Endothelial cell of umbilical vein (primary cell): ENCODE measurements around the gene PRKAG2. TPM values are rescaled to one million over a fixed set of nuclear protein-coding genes. Genes with fewer than 3 reads are reported as not detected.

Source experiments
- BruUV-seq: library from RNA; stranded (reverse); fragments of 400-500 nt; replicated peaks from 2 replicates; lab custom pipeline; 2021; lab: Mats Ljungman, UMichigan
- CTCF ChIA-PET: fragments of 300-600, 350-600 bp; sonication (Branson Sonifier 250); formaldehyde crosslinking; loops from one replicate; lab custom pipeline; 2021; ENCODE audit warnings: antibody characterized with exemption, inconsistent platforms; lab: Charles Lee
- POLR2A ChIA-PET: fragments of 300-600, 350-600 bp; sonication (Branson Sonifier 250); formaldehyde crosslinking; loops from one replicate; lab custom pipeline; 2021; ENCODE audit warnings: antibody characterized with exemption, inconsistent platforms; lab: Charles Lee
- DNase-seq: peaks from one replicate; pipeline ENCODE4 v3.0.0-alpha.2; 2011; ENCODE audit warnings: low read depth, low spot score
- FAIRE-seq: peaks from 2 replicates; lab custom pipeline; 2011; peaks lifted over from hg19 to GRCh38; lab: Jason Lieb, UNC
- H2AFZ ChIP-seq: 2 replicates; pipeline ENCODE4 v1.6.0; 2012; ENCODE audit warnings: low read depth, low read length, control low read depth, inconsistent platforms
- H3K27ac ChIP-seq: 2 replicates; pipeline ENCODE4 v1.5.1; 2011; ENCODE audit warnings: low read depth, mild to moderate bottlenecking, control low read depth, low read length, moderate library complexity; ENCODE audit not compliant: insufficient read depth
- H3K27me3 ChIP-seq, 2 experiments: 2 replicates each; pipeline versions ENCODE4 v1.6.0 to v1.6.1; 2011; ENCODE audit warnings: low read length in 2 of 2, mixed read lengths in 1 of 2; ENCODE audit not compliant: control insufficient read depth in 2 of 2, insufficient read depth in 2 of 2
- H3K36me3 ChIP-seq, 2 experiments: 2 replicates in 1 of 2; 3 replicates in 1 of 2; pipeline ENCODE4 v1.5.1; 2011; ENCODE audit warnings: low read length in 2 of 2, mild to moderate bottlenecking in 1 of 2, moderate library complexity in 1 of 2; ENCODE audit not compliant: control insufficient read depth in 2 of 2, insufficient read depth in 2 of 2; ENCODE audit errors: extremely low read depth in 1 of 2
- H3K4me1 ChIP-seq: 3 replicates; pipeline ENCODE4 v1.5.1; 2011; ENCODE audit warnings: mild to moderate bottlenecking, low read length; ENCODE audit not compliant: control insufficient read depth, insufficient read depth; ENCODE audit errors: extremely low read depth
- H3K4me2 ChIP-seq: 2 replicates; pipeline ENCODE4 v1.6.1; 2011; ENCODE audit warnings: low read length, control low read depth, mixed read lengths; ENCODE audit not compliant: insufficient read depth
- H3K4me3 ChIP-seq, 3 experiments: fragments of 200-600 bp in 1 of 3; sonication (generic), shearing (Covaris generic) in 1 of 3; replicated peaks in 1 of 3; 2 replicates each; pipeline ENCODE4 v1.5.1; 2011 to 2016; ENCODE audit warnings: control low read depth in 3 of 3, low read length in 3 of 3, mild to moderate bottlenecking in 2 of 3, inconsistent platforms in 1 of 3, low read depth in 1 of 3, moderate library complexity in 1 of 3; ENCODE audit not compliant: insufficient read depth in 1 of 3
- H3K79me2 ChIP-seq: 2 replicates; pipeline ENCODE4 v1.6.0; 2012; ENCODE audit warnings: low read length, inconsistent platforms; ENCODE audit not compliant: control insufficient read depth, insufficient read depth
- H3K9ac ChIP-seq: replicated peaks from 2 replicates; pipeline ENCODE3; 2011; ENCODE audit warnings: low read length, control low read depth; ENCODE audit not compliant: insufficient read depth; ENCODE audit errors: extremely low read depth
- H3K9me1 ChIP-seq: replicated peaks from 3 replicates; pipeline ENCODE4 v1.6.0; 2011; ENCODE audit warnings: mild to moderate bottlenecking, low read length; ENCODE audit not compliant: control insufficient read depth, insufficient read depth; ENCODE audit errors: extremely low read depth
- H3K9me3 ChIP-seq: replicated peaks from 2 replicates; pipeline ENCODE4 v1.5.1; 2012; ENCODE audit warnings: low read length, inconsistent platforms; ENCODE audit not compliant: control insufficient read depth, insufficient read depth
- H4K20me1 ChIP-seq: replicated peaks from 2 replicates; pipeline ENCODE3; 2011; ENCODE audit warnings: mild to moderate bottlenecking, low read length; ENCODE audit not compliant: control insufficient read depth, insufficient read depth; ENCODE audit errors: extremely low read depth
- EZH2 ChIP-seq: IDR thresholded peaks from 2 replicates; pipeline ENCODE4 v1.6.1; 2012; ENCODE audit warnings: borderline replicate concordance, low read depth, mild to moderate bottlenecking, moderate library complexity, low read length, inconsistent platforms; ENCODE audit not compliant: severe bottlenecking
- FOS ChIP-seq: IDR thresholded peaks from 2 replicates; pipeline ENCODE4 v1.6.1; 2011; ENCODE audit warnings: mild to moderate bottlenecking, low read length, moderate library complexity, borderline replicate concordance; ENCODE audit not compliant: insufficient read depth
- GATA2 ChIP-seq: IDR thresholded peaks from 2 replicates; pipeline ENCODE4 v1.7.0; 2011; ENCODE audit warnings: low read depth, mild to moderate bottlenecking, moderate library complexity, mixed read lengths, low read length; ENCODE audit not compliant: insufficient read length, insufficient read depth
- JUN ChIP-seq: IDR thresholded peaks from 2 replicates; pipeline ENCODE4 v1.6.1; 2011; ENCODE audit warnings: borderline replicate concordance, low read depth; ENCODE audit not compliant: insufficient read length, insufficient read depth
- MYC ChIP-seq: IDR thresholded peaks from one replicate; pipeline ENCODE4 v1.6.1; 2011; ENCODE audit warnings: mild to moderate bottlenecking, low read depth, low read length
- POLR2A ChIP-seq: IDR thresholded peaks from 2 replicates; pipeline ENCODE4 v1.6.1; 2012; ENCODE audit warnings: low read depth, mild to moderate bottlenecking, control low read depth, low read length
- POLR2AphosphoS5 ChIP-seq: IDR thresholded peaks from 2 replicates; pipeline ENCODE4 v1.6.1; 2012; ENCODE audit warnings: low read depth, mild to moderate bottlenecking, control low read depth, low read length, moderate library complexity; ENCODE audit not compliant: insufficient read depth
- dilution Hi-C: fragments of 300-500 bp; cut with MboI; formaldehyde crosslinking; loops from one replicate; pipeline ENCODE4 v1.15.0; 2019; ENCODE audit warnings: low sequenced_read_pairs; ENCODE audit not compliant: extremely low pct_ligation_motif_present
- intact Hi-C: fragments of 100-400 bp; cut with micrococcal nuclease; formaldehyde crosslinking; loops from one replicate; pipeline ENCODE4 v1.10.0; 2022
- polyA plus RNA-seq, 4 experiments: library from polyadenylated mRNA; depleted of rRNA in 3 of 4; stranded (reverse) in 3 of 4; unstranded in 1 of 4; fragments of >200 nt; gene quantifications; 2 replicates each; pipeline versions ENCODE4 v1.2.1 to v1.2.3, GENCODE V29; 2011 to 2012; ENCODE audit warnings: missing spikeins in 1 of 4
- total RNA-seq: library from RNA; stranded (reverse); gene quantifications from 2 replicates; pipeline ENCODE4 v1.2.3, GENCODE V29; 2021
- TF ChIP-seq, protein P1 (sequence below), 2 donors: IDR thresholded peaks; 1 replicate in 1 of 2; 2 replicates in 1 of 2; pipeline ENCODE4 v1.5.1; 2011; ENCODE audit warnings: low read length in 2 of 2, mild to moderate bottlenecking in 2 of 2, moderate library complexity in 2 of 2, control low read depth in 1 of 2, inconsistent platforms in 1 of 2, low read depth in 1 of 2; ENCODE audit not compliant: insufficient read depth in 1 of 2; ENCODE audit errors: extremely low read depth in 1 of 2
- TF ChIP-seq, protein P2 (sequence below): IDR thresholded peaks from 2 replicates; pipeline ENCODE4 v1.6.1; 2011; ENCODE audit not compliant: insufficient read depth, insufficient read length

The PRKAG2 gene
- total and polyA plus RNA-seq, 2 donors (not counting 3 experiments of a cell fraction or from before 2014, with no cell fraction given), result 19.3 to 51.5 TPM

DNA sequence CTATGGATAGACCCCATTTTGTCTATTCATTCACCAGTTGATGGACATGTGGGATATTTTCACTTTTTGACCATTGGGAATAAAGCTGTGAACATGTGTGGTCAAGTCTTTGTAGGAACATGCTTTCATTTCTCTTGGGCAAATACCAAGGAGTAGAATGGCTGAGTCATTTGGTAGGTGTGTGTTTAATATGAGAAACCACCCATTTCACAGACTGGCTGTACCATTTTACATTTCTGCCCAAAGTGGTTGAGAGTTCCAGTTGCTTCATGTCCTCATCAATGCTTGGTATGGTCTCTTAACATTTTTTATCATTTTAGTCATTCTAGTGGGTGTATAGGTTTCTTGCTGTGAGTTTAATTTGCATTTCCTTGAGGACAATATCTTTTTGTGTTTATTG is 232.4 kb downstream of the PRKAG2 start:
- no peaks in the 10 kb centered on the region for H3K27me3 ChIP-seq
- DNase-seq, result no peak
- dilution Hi-C loops (no loop called here), intact Hi-C loops (no loop called here)
- TF ChIP-seq EZH2 (no peak), FOS (no peak), GATA2 (no peak), POLR2AphosphoS5 (no peak), JUN (no peak), MYC (no peak), POLR2A (no peak)
- TF ChIP-seq, protein P1, sequence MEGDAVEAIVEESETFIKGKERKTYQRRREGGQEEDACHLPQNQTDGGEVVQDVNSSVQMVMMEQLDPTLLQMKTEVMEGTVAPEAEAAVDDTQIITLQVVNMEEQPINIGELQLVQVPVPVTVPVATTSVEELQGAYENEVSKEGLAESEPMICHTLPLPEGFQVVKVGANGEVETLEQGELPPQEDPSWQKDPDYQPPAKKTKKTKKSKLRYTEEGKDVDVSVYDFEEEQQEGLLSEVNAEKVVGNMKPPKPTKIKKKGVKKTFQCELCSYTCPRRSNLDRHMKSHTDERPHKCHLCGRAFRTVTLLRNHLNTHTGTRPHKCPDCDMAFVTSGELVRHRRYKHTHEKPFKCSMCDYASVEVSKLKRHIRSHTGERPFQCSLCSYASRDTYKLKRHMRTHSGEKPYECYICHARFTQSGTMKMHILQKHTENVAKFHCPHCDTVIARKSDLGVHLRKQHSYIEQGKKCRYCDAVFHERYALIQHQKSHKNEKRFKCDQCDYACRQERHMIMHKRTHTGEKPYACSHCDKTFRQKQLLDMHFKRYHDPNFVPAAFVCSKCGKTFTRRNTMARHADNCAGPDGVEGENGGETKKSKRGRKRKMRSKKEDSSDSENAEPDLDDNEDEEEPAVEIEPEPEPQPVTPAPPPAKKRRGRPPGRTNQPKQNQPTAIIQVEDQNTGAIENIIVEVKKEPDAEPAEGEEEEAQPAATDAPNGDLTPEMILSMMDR (IDR thresholded peaks at IDR 0.05; ENCODE audit: extremely low read depth in 1 of 2, insufficient read depth in 1 of 2, low read depth in 1 of 2, low read length in 2 of 2), result no peak
- TF ChIP-seq, protein P2, sequence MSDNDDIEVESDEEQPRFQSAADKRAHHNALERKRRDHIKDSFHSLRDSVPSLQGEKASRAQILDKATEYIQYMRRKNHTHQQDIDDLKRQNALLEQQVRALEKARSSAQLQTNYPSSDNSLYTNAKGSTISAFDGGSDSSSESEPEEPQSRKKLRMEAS, result no peak
- ChIA-PET POLR2A (no interaction called here), CTCF (no interaction called here)
- no peaks in the 10 kb centered on the region for H4K20me1 ChIP-seq
- peaks cover 5% of the 10 kb centered on the region for H3K4me1 ChIP-seq
- no peak overlapping the region for H2AFZ ChIP-seq
- H3K4me2 ChIP-seq, result no peak overlapping the region
- H3K79me2 ChIP-seq, result no peaks in the 10 kb centered on the region
- no peak overlapping the region for H3K4me3 ChIP-seq
- H3K9ac ChIP-seq, result no peak overlapping the region
- H3K9me1 ChIP-seq, result no peaks in the 10 kb centered on the region
- no peaks in the 10 kb centered on the region for H3K9me3 ChIP-seq
- H3K36me3 ChIP-seq, result no peaks in the 10 kb centered on the region
- BruUV-seq, result no TSS peak
- no peak overlapping the region for H3K27ac ChIP-seq
- no peak for FAIRE-seq
